Upper lobe of left lung (tissue), 6 donors: ENCODE measurements around the gene CNTNAP5. TPM values are rescaled to one million over a fixed set of nuclear protein-coding genes. Genes with fewer than 3 reads are reported as not detected.

Source experiments
- ATAC-seq, 2 donors: fragments of 200-7000 bp; cut with Tn5 transposase; one replicate each; pipeline ENCODE4 v1.9.1; 2022; ENCODE audit warnings: mild to moderate bottlenecking in 2 of 2, moderate library complexity in 2 of 2; ENCODE audit not compliant: low FRiP score in 2 of 2
- DNase-seq, 2 donors: peaks; one replicate each; pipeline ENCODE4 v3.0.0-alpha.2; 2019 to 2020
- H3K27ac ChIP-seq, 4 donors: fragments of 200-600 bp; sonication (generic); one replicate each; pipeline ENCODE4 v1.5.1; 2016 to 2019
- H3K27me3 ChIP-seq, 4 donors: fragments of 200-600 bp; sonication (generic); one replicate each; pipeline ENCODE4 v1.5.1; 2017 to 2019
- H3K36me3 ChIP-seq, 4 donors: fragments of 200-600 bp; sonication (generic); one replicate each; pipeline ENCODE4 v1.5.1; 2016 to 2019
- H3K4me1 ChIP-seq, 4 donors: fragments of 200-600 bp; sonication (generic); one replicate each; pipeline ENCODE4 v1.5.1; 2018 to 2019
- H3K4me3 ChIP-seq, 4 donors: fragments of 200-600 bp; sonication (generic); one replicate each; pipeline ENCODE4 v1.5.1; 2017 to 2019; ENCODE audit warnings: mild to moderate bottlenecking in 2 of 4, moderate library complexity in 1 of 4
- H3K9me3 ChIP-seq, 4 donors: fragments of 200-600 bp; sonication (generic); one replicate each; pipeline ENCODE4 v1.5.1; 2018 to 2019
- EP300 ChIP-seq, 4 donors: sonication (generic); formaldehyde crosslinking; IDR thresholded peaks; one replicate each; pipeline ENCODE4 v1.5.1; 2017; ENCODE audit warnings: antibody characterized with exemption in 4 of 4, control low read depth in 2 of 4
- POLR2A ChIP-seq, 4 donors: fragments of 450-650 bp; IDR thresholded peaks; one replicate each; pipeline ENCODE4 v1.5.1; 2016 to 2017; ENCODE audit warnings: antibody characterized with exemption in 4 of 4, mild to moderate bottlenecking in 2 of 4
- POLR2AphosphoS5 ChIP-seq, 2 donors: sonication (generic); formaldehyde crosslinking; IDR thresholded peaks; one replicate each; pipeline ENCODE4 v1.5.1; 2017; ENCODE audit warnings: antibody characterized with exemption in 2 of 2
- WGBS, 2 donors: methylation state at CpG; one replicate each; pipeline ENCODE4 v1.1.5; 2017 to 2018; 5-methylcytosine and 5-hydroxymethylcytosine counted together
- total RNA-seq, 6 donors: library from RNA; depleted of rRNA in 4 of 6; stranded (reverse); fragments of >200 nt in 4 of 6; gene quantifications; one replicate each; pipeline versions ENCODE4 v1.1.0 to v1.2.1, GENCODE V29; 2016 to 2021
- TF ChIP-seq, protein P1 (sequence below), 6 experiments: fragments of 450-650 bp in 4 of 6; fragments of 200-600 bp in 2 of 6; sonication (generic) in 2 of 6; IDR thresholded peaks; one replicate each; pipeline ENCODE4 v1.5.1; 2016 to 2019; ENCODE audit warnings: antibody characterized with exemption in 6 of 6
- donor health status: DM: no; HTN: no; CAD: no; lungs with moderate emphysema.
- donor health status: DM: no; HTN: yes; CAD: no; lungs with severe emphysema.

CNTNAP5 gene
- total RNA-seq, 6 donors from 2014 or later, result not detected

DNA sequence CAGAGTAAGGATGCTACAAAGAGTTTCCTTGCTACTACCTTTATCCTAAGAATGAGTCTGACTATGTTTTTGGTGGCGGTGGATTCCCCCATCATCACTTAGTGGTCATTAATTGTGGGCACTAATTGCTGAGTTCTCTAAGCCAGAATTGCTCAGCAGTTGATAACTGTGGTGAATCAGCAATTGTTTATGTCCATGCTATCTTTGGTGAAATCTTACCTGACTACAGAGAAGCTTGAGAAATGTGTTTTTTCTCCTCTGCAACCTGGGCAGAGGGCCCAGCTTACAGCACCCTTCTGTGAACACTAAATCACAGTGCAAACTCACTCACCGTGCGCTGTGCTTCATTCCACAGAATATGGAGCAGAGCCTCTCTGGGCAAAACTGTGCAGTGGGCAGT, 683.6 kb downstream of the CNTNAP5 start:
- TF ChIP-seq POLR2A (IDR thresholded peaks at IDR 0.05), result no peak
- no peak for TF ChIP-seq POLR2AphosphoS5 (IDR thresholded peaks at IDR 0.05)
- TF ChIP-seq, protein P1, sequence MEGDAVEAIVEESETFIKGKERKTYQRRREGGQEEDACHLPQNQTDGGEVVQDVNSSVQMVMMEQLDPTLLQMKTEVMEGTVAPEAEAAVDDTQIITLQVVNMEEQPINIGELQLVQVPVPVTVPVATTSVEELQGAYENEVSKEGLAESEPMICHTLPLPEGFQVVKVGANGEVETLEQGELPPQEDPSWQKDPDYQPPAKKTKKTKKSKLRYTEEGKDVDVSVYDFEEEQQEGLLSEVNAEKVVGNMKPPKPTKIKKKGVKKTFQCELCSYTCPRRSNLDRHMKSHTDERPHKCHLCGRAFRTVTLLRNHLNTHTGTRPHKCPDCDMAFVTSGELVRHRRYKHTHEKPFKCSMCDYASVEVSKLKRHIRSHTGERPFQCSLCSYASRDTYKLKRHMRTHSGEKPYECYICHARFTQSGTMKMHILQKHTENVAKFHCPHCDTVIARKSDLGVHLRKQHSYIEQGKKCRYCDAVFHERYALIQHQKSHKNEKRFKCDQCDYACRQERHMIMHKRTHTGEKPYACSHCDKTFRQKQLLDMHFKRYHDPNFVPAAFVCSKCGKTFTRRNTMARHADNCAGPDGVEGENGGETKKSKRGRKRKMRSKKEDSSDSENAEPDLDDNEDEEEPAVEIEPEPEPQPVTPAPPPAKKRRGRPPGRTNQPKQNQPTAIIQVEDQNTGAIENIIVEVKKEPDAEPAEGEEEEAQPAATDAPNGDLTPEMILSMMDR (IDR thresholded peaks at IDR 0.05), result no peak
- no peak for TF ChIP-seq EP300 (IDR thresholded peaks at IDR 0.05)
- Histone ChIP-seq H3K9me3 (no peaks in the 10 kb centered on the region), H3K36me3 (no peaks in the 10 kb centered on the region), H3K4me1 (no peaks in the 10 kb centered on the region), H3K27ac (no peak overlapping the region), H3K27me3 (no peaks in the 10 kb centered on the region), H3K4me3 (no peak overlapping the region)
- WGBS, 2 donors, result 75 to 86% methylated on average over 3 of the region's 3 CpGs
- ATAC-seq (no peak), DNase-seq (no peak)

DNA sequence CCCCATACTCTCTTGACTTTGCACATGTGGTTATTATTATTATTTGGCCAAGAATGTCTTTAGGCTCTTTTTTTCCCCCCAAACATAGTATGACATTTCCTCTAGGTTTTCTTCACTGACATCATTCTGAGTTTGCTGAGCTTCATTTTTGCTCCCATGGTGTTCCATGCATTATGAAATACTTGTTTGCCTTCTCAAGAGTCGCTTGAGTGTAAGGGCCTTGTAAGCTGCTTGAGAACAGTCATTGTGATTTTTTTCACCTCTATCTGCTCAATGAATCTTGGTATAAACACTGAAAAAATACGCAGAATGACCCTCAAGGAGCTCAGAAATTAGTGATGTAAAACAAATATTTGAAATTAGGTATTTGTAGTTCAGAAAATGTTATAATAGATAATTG, 688.9 kb downstream of the CNTNAP5 start:
- no peak for TF ChIP-seq EP300 (IDR thresholded peaks at IDR 0.05)
- no peak for TF ChIP-seq POLR2A (IDR thresholded peaks at IDR 0.05)
- TF ChIP-seq POLR2AphosphoS5 (IDR thresholded peaks at IDR 0.05), result no peak
- TF ChIP-seq, protein P1 (IDR thresholded peaks at IDR 0.05), result no peak
- Histone ChIP-seq H3K27ac (no peak overlapping the region), H3K27me3 (no peaks in the 10 kb centered on the region), H3K36me3 (no peaks in the 10 kb centered on the region), H3K4me3 (no peak overlapping the region), H3K4me1 (peaks cover 0 to 6% (median 0%) of the 10 kb centered on the region in 4 donors), H3K9me3 (no peaks in the 10 kb centered on the region)
- ATAC-seq, result no peak
- DNase-seq, result no peak
- 26 to 60% methylated on average over 2 of the region's 2 CpGs for WGBS, 2 donors

DNA sequence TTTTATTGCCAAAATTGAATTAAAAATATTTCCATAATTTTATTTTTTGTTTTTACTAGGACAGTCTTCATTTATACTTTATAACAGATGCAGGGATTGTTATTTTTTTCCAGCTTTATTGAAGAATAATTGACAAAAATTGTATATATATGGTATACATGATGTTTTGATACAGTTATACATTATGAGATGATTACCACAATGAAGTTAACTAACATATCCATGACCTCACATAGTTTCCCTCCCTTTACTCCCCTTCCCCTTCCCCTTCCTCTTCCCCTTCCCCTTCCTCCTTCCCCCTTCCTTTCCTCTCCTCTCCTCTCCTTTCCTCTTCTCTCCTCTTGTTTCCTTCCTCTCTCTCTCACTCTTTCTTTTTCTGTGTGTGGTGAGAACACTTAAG, 700.1 kb downstream of the CNTNAP5 start:
- DNase-seq (no peak), ATAC-seq (no peak)
- H3K9me3 ChIP-seq, result no peaks in the 10 kb centered on the region
- TF ChIP-seq EP300 (IDR thresholded peaks at IDR 0.05) (no peak), POLR2AphosphoS5 (IDR thresholded peaks at IDR 0.05) (no peak), POLR2A (IDR thresholded peaks at IDR 0.05) (no peak)
- TF ChIP-seq, protein P1 (IDR thresholded peaks at IDR 0.05), result no peak
- H3K27me3 ChIP-seq, result no peaks in the 10 kb centered on the region
- no peak overlapping the region for H3K4me3 ChIP-seq
- no peak overlapping the region for H3K27ac ChIP-seq
- H3K36me3 ChIP-seq, result no peaks in the 10 kb centered on the region
- H3K4me1 ChIP-seq, result no peaks in the 10 kb centered on the region

DNA sequence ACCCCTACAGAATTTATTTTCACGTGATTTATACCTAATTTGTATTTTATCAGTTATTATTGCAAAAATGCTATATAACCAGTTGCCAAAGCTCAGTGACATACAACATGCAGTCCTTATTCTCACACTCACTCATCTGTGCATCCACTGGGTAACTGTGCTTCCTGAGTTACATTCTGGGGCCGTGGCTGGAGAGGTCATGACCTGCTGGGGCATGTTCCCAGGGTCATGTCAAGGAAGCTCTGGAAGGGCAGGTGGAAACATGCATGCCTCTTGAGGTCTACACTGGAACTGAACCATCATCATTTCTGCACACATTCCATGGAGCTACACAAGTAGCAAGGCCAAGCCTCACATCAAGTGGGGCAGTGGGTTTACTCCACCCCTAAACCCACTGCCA, 715.5 kb downstream of the CNTNAP5 start:
- Histone ChIP-seq H3K27me3 (no peaks in the 10 kb centered on the region), H3K36me3 (no peaks in the 10 kb centered on the region), H3K9me3 (no peaks in the 10 kb centered on the region), H3K4me3 (no peak overlapping the region), H3K4me1 (no peaks in the 10 kb centered on the region), H3K27ac (no peak overlapping the region)
- WGBS, 2 donors, result 21 to 61% methylated on average over 2 of the region's 2 CpGs
- TF ChIP-seq EP300 (IDR thresholded peaks at IDR 0.05) (no peak), POLR2A (IDR thresholded peaks at IDR 0.05) (no peak), POLR2AphosphoS5 (IDR thresholded peaks at IDR 0.05) (no peak)
- TF ChIP-seq, protein P1 (IDR thresholded peaks at IDR 0.05), result no peak
- DNase-seq (no peak), ATAC-seq (no peak)

DNA sequence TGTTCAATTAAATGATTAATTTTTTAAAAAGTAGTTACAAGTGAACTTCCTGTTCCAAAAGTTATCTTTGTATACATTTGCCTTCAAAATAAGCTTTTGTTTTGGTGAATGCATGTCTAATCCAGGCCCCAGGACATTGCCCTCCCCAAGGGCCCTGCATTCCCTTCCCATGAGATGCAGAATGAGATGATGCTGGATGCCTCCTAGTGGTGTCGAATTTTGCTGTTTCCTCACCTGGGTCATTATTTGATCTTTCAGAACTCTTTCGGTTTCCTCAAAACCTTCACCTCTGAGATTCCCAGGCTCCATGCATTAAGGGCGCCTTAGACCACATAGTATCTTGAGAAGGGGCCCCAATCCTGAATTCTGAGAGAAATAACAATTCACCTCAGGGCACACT, 728.8 kb downstream of the CNTNAP5 start:
- ATAC-seq (no peak), DNase-seq (no peak)
- Histone ChIP-seq H3K4me1 (no peaks in the 10 kb centered on the region), H3K9me3 (no peaks in the 10 kb centered on the region), H3K36me3 (no peaks in the 10 kb centered on the region), H3K4me3 (no peak overlapping the region), H3K27me3 (no peaks in the 10 kb centered on the region), H3K27ac (no peak overlapping the region)
- WGBS, 2 donors, result 78 to 80% methylated on average over 3 of the region's 3 CpGs
- TF ChIP-seq, protein P1 (IDR thresholded peaks at IDR 0.05), result no peak
- no peak for TF ChIP-seq EP300 (IDR thresholded peaks at IDR 0.05)
